GM12865 (cell line): ENCODE measurements around the gene INPP5K.
"Not testable (repeated sequence)": the region's sequence is repeated elsewhere in the genome, so short reads cannot be mapped to it uniquely, and the experiment has no call there.

Experiments
- DNase-seq: peaks from one replicate; pipeline ENCODE4 v3.0.0; 2010; ENCODE audit warnings: low read depth
- H3K4me3 ChIP-seq: 2 replicates; pipeline ENCODE4 v1.5.1; 2011; ENCODE audit warnings: mild to moderate bottlenecking, low read depth, low read length, control low read depth
- TF ChIP-seq, protein P1 (sequence below): IDR thresholded peaks from 2 replicates; pipeline ENCODE4 v1.5.1; 2011; ENCODE audit warnings: low read length, control low read depth, low read depth, inconsistent platforms; ENCODE audit not compliant: insufficient read depth; ENCODE audit errors: missing control alignments

The INPP5K gene

DNA sequence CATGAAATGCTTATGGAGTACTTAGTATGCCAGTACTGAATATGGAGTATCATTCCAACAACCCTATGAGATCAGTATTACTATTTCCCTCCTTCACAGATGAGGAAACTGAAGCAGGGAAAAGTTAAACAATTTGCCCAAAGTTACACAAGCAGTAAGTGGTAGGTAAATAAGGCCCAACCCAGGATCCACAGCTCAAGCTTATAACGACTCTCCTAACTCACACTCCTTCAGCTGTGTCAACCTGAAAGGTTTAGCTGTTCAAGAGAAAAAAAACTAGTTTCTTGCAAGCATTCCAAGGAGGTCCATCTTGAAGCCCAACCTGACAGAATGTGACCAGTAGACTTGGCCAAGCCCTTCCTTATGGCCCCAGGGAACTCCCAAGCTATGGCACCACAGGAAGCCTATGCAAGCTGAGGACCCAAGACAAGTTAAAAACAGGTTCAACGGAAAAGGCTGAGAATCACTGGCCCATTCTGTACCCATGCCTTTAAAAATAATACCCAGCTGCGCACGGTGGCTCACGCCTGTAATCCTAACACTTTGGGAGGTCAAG lies 66.9 kb downstream of the INPP5K start:
- TF ChIP-seq, protein P1, sequence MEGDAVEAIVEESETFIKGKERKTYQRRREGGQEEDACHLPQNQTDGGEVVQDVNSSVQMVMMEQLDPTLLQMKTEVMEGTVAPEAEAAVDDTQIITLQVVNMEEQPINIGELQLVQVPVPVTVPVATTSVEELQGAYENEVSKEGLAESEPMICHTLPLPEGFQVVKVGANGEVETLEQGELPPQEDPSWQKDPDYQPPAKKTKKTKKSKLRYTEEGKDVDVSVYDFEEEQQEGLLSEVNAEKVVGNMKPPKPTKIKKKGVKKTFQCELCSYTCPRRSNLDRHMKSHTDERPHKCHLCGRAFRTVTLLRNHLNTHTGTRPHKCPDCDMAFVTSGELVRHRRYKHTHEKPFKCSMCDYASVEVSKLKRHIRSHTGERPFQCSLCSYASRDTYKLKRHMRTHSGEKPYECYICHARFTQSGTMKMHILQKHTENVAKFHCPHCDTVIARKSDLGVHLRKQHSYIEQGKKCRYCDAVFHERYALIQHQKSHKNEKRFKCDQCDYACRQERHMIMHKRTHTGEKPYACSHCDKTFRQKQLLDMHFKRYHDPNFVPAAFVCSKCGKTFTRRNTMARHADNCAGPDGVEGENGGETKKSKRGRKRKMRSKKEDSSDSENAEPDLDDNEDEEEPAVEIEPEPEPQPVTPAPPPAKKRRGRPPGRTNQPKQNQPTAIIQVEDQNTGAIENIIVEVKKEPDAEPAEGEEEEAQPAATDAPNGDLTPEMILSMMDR, result no peak
- no peak overlapping the region for H3K4me3 ChIP-seq
- no peak for DNase-seq

DNA sequence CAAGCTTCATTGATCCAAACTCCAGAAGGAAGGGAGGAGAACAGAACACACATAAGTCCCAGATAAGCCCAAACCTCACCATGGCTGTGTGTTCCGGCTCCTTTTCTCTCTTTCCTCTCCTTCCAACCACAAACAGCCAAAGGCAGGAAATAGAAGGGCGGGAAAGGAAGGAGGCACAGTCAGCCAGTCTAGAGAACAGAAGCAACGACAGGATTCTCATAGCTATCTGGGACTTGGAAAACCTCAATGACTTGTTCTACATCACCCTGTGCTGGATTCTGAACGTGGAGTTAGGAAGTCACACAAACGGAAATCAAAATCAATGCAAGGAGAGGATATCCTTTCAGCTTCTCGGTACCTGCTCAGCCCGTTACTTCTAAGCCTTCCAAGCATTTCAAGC lies 69.4 kb downstream of the INPP5K start:
- TF ChIP-seq, protein P1, result no peak
- DNase-seq, result no peak
- no peak overlapping the region for H3K4me3 ChIP-seq

DNA sequence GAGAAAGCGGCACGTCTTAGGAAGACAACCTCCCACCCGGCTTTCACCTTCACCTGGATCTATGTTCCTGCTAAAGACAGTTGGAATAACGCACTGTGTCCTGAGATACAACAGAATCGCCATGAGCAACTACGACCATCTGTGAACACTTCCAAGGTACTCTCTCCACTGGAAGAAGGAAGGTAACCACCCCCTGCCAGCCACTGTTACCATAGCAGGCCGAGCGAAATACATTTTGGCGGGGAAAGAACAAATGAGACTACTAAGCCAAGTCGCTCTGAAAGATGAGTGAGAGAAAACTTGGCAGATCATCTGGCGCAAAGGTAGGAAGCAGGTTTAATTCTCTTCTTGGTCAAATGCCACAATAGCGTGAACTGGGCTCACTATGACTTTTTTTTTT lies 70.2 kb downstream of the INPP5K start:
- DNase-seq, result no peak
- TF ChIP-seq, protein P1, result no peak
- H3K4me3 ChIP-seq, result no peak overlapping the region

DNA sequence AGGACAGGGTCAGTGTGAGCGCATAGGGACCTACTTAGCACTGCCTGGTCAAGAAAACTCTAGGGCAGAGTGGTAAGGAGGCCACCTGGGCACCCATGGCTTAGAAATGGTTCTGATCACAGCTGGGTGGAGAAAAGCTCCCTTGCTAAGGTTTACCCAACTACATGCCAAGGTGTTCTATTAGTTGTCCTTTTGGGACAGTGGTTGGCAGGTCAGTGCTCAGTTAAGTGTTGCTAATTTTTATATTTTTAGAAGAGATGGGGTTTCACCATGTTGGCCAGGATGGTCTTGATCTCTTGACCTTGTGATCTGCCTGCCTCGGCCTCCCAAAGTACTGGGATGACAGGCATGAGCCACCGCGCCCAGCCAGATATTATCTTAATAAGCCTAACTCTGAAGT lies 70.7 kb downstream of the INPP5K start:
- not testable (repeated sequence) for H3K4me3 ChIP-seq

More for the DNA sequence above, 70.7 kb downstream of the INPP5K start:
- DNase-seq, result not testable (repeated sequence)
